ENCODE results near the gene HMCN1.

GRCh38 chr1:185774394-185774793 is 40.2 kb downstream of the HMCN1 start:
- TF ChIP-seq CTCF (IDR thresholded peaks at IDR 0.05) (no peak), POLR2AphosphoS5 (IDR thresholded peaks at IDR 0.05) (no peak)
